Measurements from ENCODE around the gene ADAMTS12. TPM values are rescaled to one million over a fixed set of nuclear protein-coding genes. Genes with fewer than 3 reads are reported as not detected.
"Not testable (repeated sequence)": the region's sequence is repeated elsewhere in the genome, so short reads cannot be mapped to it uniquely, and the experiment has no call there.

Gene ADAMTS12
- total and polyA plus RNA-seq, 2 of the 8 experiments (the other 6 are each of a cell fraction or from before 2014, with no cell fraction given) = 6.4 to 12.8 TPM

GRCh38 chr5:33906248-33906647 lies 14.5 kb upstream of the ADAMTS12 start:
- H2BK12ac ChIP-seq (ENCODE audit: low read depth, low read length); H2BK15ac ChIP-seq (ENCODE audit: low read length); POLR2A ChIA-PET (ENCODE audit: partially characterized antibody); H3K79me2 ChIP-seq (ENCODE audit: control insufficient read depth in 1 of 2, insufficient read depth in 2 of 2, low read length in 2 of 2); H3K14ac ChIP-seq (ENCODE audit: insufficient read length); H3K27me3 ChIP-seq (replicated peaks in 1 of 4; ENCODE audit: control insufficient read depth in 3 of 4, extremely low read depth in 1 of 4, insufficient read depth in 3 of 4, low read length in 3 of 4); H3K79me1 ChIP-seq (ENCODE audit: low read depth, low read length); H3K4me1 ChIP-seq (replicated peaks in 1 of 4; ENCODE audit: control insufficient read depth in 3 of 4, insufficient read depth in 4 of 4, low read length in 3 of 4); H3K4ac ChIP-seq (replicated peaks; ENCODE audit: insufficient read length, low read depth, low read length); H2BK120ac ChIP-seq (replicated peaks; ENCODE audit: low read depth, low read length); H3K23ac ChIP-seq (ENCODE audit: insufficient read length); FAIRE-seq; H3K4me3 ChIP-seq (ENCODE audit: extremely low read depth in 1 of 4, insufficient read depth in 2 of 4, low read depth in 3 of 4, low read length in 4 of 4); H3K9ac ChIP-seq (replicated peaks in 1 of 4; ENCODE audit: extremely low read depth in 1 of 4, low read depth in 3 of 4, low read length in 3 of 4); H3K27ac ChIP-seq (ENCODE audit: low read depth, low read length); H3K56ac ChIP-seq (replicated peaks; ENCODE audit: insufficient read length, low read depth, low read length); DNase-seq (ENCODE audit: low read depth in 1 of 2, low spot score in 2 of 2); H3K18ac ChIP-seq (ENCODE audit: extremely low read depth, low read length); H2BK20ac ChIP-seq (ENCODE audit: low read length); H2AK5ac ChIP-seq (ENCODE audit: low read depth, low read length); H2AFZ ChIP-seq (ENCODE audit: low read length); H4K91ac ChIP-seq (replicated peaks; ENCODE audit: insufficient read length, low read length); H4K5ac ChIP-seq (ENCODE audit: insufficient read length, low read depth, low read length); H3K4me2 ChIP-seq (ENCODE audit: insufficient read depth in 1 of 2, low read depth in 2 of 2, low read length in 2 of 2); H2BK5ac ChIP-seq (ENCODE audit: low read depth, low read length); H3K36me3 ChIP-seq (ENCODE audit: control insufficient read depth in 2 of 4, insufficient read depth in 4 of 4, low read length in 3 of 4); H4K20me1 ChIP-seq (replicated peaks in 1 of 2; ENCODE audit: control insufficient read depth in 1 of 2, insufficient read depth in 2 of 2, low read length in 2 of 2); H4K8ac ChIP-seq (ENCODE audit: extremely low read depth, insufficient read depth, low read length); H3K23me2 ChIP-seq (ENCODE audit: low read depth, low read length): not testable (repeated sequence)
- H3K9me3 ChIP-seq (ENCODE audit: insufficient read depth in 2 of 2, low read depth in 1 of 2, low read length in 1 of 2) = peaks cover 10 to 19% of the 10 kb centered on the region in 2 experiments; a peak in 3 of 4 replicates
- WGBS, 2 experiments (ENCODE audit: extremely low coverage in 1 of 2, insufficient coverage in 1 of 2, insufficient read length in 1 of 2, insufficient replicate concordance in 2 of 2, low coverage in 1 of 2, low lambda C conversion rate in 2 of 2, missing lambda C conversion rate in 1 of 2) = 89% methylated on average over 7 of the region's 7 CpGs; no CpG with 5 or more reads in 1 of the 2 experiments
- peak in 1 of 2 experiments; percentile 77; a peak in 1 of 3 replicates for TF ChIP-seq EP300 (IDR thresholded peaks at IDR 0.05; ENCODE audit: borderline replicate concordance in 1 of 2, low read depth in 2 of 2, low read length in 2 of 2)
- CTCF ChIA-PET (ENCODE audit: partially characterized antibody) = interaction anchor here (0.8 kb wide), 1 partner anchor 33 kb away, joined by 4 read pairs; no protein-coding TSS in a partner anchor

Measured in H1 (cell line).